H9 (cell line): Measurements from ENCODE around the gene STAT3. TPM values are rescaled to one million over a fixed set of nuclear protein-coding genes. Genes with fewer than 3 reads are reported as not detected.

Experiments used
- DNase-seq: peaks from one replicate; pipeline ENCODE4 v3.0.0-alpha.2; 2017
- H2AFZ ChIP-seq: one replicate; pipeline ENCODE4 v1.6.1; 2013; ENCODE audit warnings: mild to moderate bottlenecking, low read length, control low read depth, moderate library complexity
- H2AK5ac ChIP-seq: 2 replicates; pipeline ENCODE4 v1.6.1; 2013; ENCODE audit warnings: low read length, control low read depth, mixed read lengths; ENCODE audit not compliant: insufficient read length
- H2BK120ac ChIP-seq: one replicate; pipeline ENCODE4 v1.6.1; 2013; ENCODE audit warnings: low read depth, mild to moderate bottlenecking, low read length, control low read depth, inconsistent platforms; ENCODE audit not compliant: poor library complexity, severe bottlenecking
- H2BK12ac ChIP-seq: 2 replicates; pipeline ENCODE4 v1.6.1; 2013; ENCODE audit warnings: low read length, control low read depth, mixed read lengths, low read depth; ENCODE audit not compliant: insufficient read length
- H2BK15ac ChIP-seq: 2 replicates; pipeline ENCODE4 v1.6.1; 2013; ENCODE audit warnings: low read depth, low read length, control low read depth
- H2BK20ac ChIP-seq: one replicate; pipeline ENCODE4 v1.6.1; 2013; ENCODE audit warnings: low read depth, mild to moderate bottlenecking, low read length, control low read depth, inconsistent platforms; ENCODE audit not compliant: poor library complexity, severe bottlenecking
- H2BK5ac ChIP-seq: 2 replicates; pipeline ENCODE4 v1.6.1; 2013; ENCODE audit warnings: low read length, control low read depth, mixed read lengths; ENCODE audit not compliant: insufficient read length
- H3K14ac ChIP-seq: 2 replicates; pipeline ENCODE4 v1.6.1; 2013; ENCODE audit warnings: low read length, control low read depth; ENCODE audit not compliant: insufficient read depth
- H3K18ac ChIP-seq: 2 replicates; pipeline ENCODE4 v1.6.1; 2013; ENCODE audit warnings: low read depth, mild to moderate bottlenecking, mixed read lengths, low read length, control low read depth; ENCODE audit not compliant: insufficient read length
- H3K23ac ChIP-seq: 2 replicates; pipeline ENCODE4 v1.6.1; 2013; ENCODE audit warnings: low read length, control low read depth, mixed read lengths, low read depth; ENCODE audit not compliant: insufficient read length
- H3K23me2 ChIP-seq: 2 replicates; pipeline ENCODE4 v1.6.1; 2013; ENCODE audit warnings: low read depth, mild to moderate bottlenecking, mixed read lengths, low read length, control low read depth; ENCODE audit not compliant: insufficient read length, poor library complexity, severe bottlenecking
- H3K27ac ChIP-seq: 2 replicates; pipeline ENCODE4 v1.5.1; 2013; ENCODE audit warnings: low read length, control low read depth, mixed read lengths, low read depth; ENCODE audit not compliant: insufficient read length
- H3K27me3 ChIP-seq: 2 replicates; pipeline ENCODE4 v1.6.1; 2013; ENCODE audit warnings: low read length, control low read depth, inconsistent platforms; ENCODE audit not compliant: insufficient read depth
- H3K4ac ChIP-seq: 2 replicates; pipeline ENCODE4 v1.6.1; 2013; ENCODE audit warnings: low read depth, mild to moderate bottlenecking, control low read depth, inconsistent platforms, low read length, moderate library complexity
- H3K4me1 ChIP-seq: 2 replicates; pipeline ENCODE4 v1.6.1; 2013; ENCODE audit warnings: low read length, control low read depth, inconsistent platforms; ENCODE audit not compliant: insufficient read depth
- H3K4me2 ChIP-seq: 2 replicates; pipeline ENCODE4 v1.6.1; 2013; ENCODE audit warnings: low read length, control low read depth, mixed read lengths; ENCODE audit not compliant: insufficient read length, insufficient read depth
- H3K56ac ChIP-seq: 2 replicates; pipeline ENCODE4 v1.6.1; 2013; ENCODE audit warnings: low read depth, mild to moderate bottlenecking, mixed read lengths, low read length, control low read depth; ENCODE audit not compliant: insufficient read length
- H3K79me1 ChIP-seq: 2 replicates; pipeline ENCODE4 v1.6.1; 2013; ENCODE audit warnings: low read depth, mild to moderate bottlenecking, moderate library complexity, low read length, control low read depth, inconsistent platforms; ENCODE audit not compliant: insufficient read depth, poor library complexity, severe bottlenecking
- H3K79me2 ChIP-seq: 2 replicates; pipeline ENCODE4 v1.6.1; 2013; ENCODE audit warnings: low read length, control low read depth, inconsistent platforms; ENCODE audit not compliant: insufficient read depth
- H3K9ac ChIP-seq: 2 replicates; pipeline ENCODE4 v1.6.1; 2013; ENCODE audit warnings: low read length, control low read depth, mixed read lengths; ENCODE audit not compliant: insufficient read length; ENCODE audit errors: extremely low read depth
- H3K9me3 ChIP-seq: one replicate; pipeline ENCODE4 v1.6.1; 2013; ENCODE audit warnings: low read depth, low read length, inconsistent platforms; ENCODE audit not compliant: control insufficient read depth
- H3T11ph ChIP-seq: one replicate; pipeline ENCODE4 v1.6.1; 2013; ENCODE audit warnings: mild to moderate bottlenecking, low read length, control low read depth, inconsistent platforms
- H4K20me1 ChIP-seq: one replicate; pipeline ENCODE4 v1.6.1; 2013; ENCODE audit not compliant: control insufficient read depth, insufficient read length, insufficient read depth
- H4K5ac ChIP-seq: 2 replicates; pipeline ENCODE4 v1.6.1; 2013; ENCODE audit warnings: low read depth, mild to moderate bottlenecking, mixed read lengths, low read length, control low read depth; ENCODE audit not compliant: insufficient read length
- H4K8ac ChIP-seq: replicated peaks from 2 replicates; pipeline ENCODE4 v1.6.1; 2013; ENCODE audit warnings: low read length, control low read depth, mixed read lengths, low read depth; ENCODE audit not compliant: insufficient read length
- H4K91ac ChIP-seq: 2 replicates; pipeline ENCODE4 v1.6.1; 2013; ENCODE audit warnings: low read depth, mild to moderate bottlenecking, moderate library complexity, mixed read lengths, low read length, control low read depth; ENCODE audit not compliant: insufficient read length
- H3K27ac Mint-ChIP-seq, 3 experiments: 2 replicates in 2 of 3; 3 replicates in 1 of 3; pipeline ENCODE4 v1.8.0; 2020 to 2021; ENCODE audit warnings: mixed read lengths in 3 of 3, mild to moderate bottlenecking in 1 of 3, moderate library complexity in 1 of 3
- H3K27me3 Mint-ChIP-seq: 2 replicates; pipeline ENCODE4 v1.8.0; 2021; ENCODE audit warnings: low read depth, mild to moderate bottlenecking, moderate library complexity, mixed read lengths
- H3K36me3 Mint-ChIP-seq, 3 experiments: 2 replicates in 2 of 3; 3 replicates in 1 of 3; pipeline ENCODE4 v1.8.0; 2020 to 2021; ENCODE audit warnings: low read depth in 3 of 3, mixed read lengths in 3 of 3; ENCODE audit not compliant: insufficient read depth in 1 of 3
- H3K4me1 Mint-ChIP-seq, 2 experiments: 2 replicates each; pipeline ENCODE4 v1.8.0; 2020; ENCODE audit warnings: mixed read lengths in 2 of 2
- H3K4me3 Mint-ChIP-seq, 2 experiments: 2 replicates in 1 of 2; 3 replicates in 1 of 2; pipeline ENCODE4 v1.8.0; 2020 to 2021; ENCODE audit warnings: mild to moderate bottlenecking in 2 of 2, mixed read lengths in 2 of 2, moderate library complexity in 1 of 2
- H3K9me3 Mint-ChIP-seq, 2 experiments: 2 replicates in 1 of 2; 3 replicates in 1 of 2; pipeline ENCODE4 v1.8.0; 2020; ENCODE audit warnings: mild to moderate bottlenecking in 2 of 2, mixed read lengths in 2 of 2, moderate library complexity in 1 of 2
- WGBS: extraction: QIAGEN DNeasy Blood & Tissue Kit; methylation state at CpG from one replicate; pipeline ENCODE4 v1.1.7; 2013; ENCODE audit warnings: missing lambda C conversion rate, low lambda C conversion rate, mixed read lengths; ENCODE audit not compliant: insufficient read length; ENCODE audit errors: extremely low coverage; 5-methylcytosine and 5-hydroxymethylcytosine counted together
- total RNA-seq: library from RNA; stranded (reverse); gene quantifications from 2 replicates; pipeline ENCODE4 v1.2.1, GENCODE V29; 2021
- TF ChIP-seq, protein P1 (sequence below): fragments of 200-600 bp; sonication (generic); conservative IDR thresholded peaks from 3 replicates; pipeline ENCODE4 v1.8.0; 2021; ENCODE audit warnings: antibody characterized with exemption, mild to moderate bottlenecking

The STAT3 gene
- total RNA-seq, 1 experiment from 2014 or later = 83.2 TPM

DNA sequence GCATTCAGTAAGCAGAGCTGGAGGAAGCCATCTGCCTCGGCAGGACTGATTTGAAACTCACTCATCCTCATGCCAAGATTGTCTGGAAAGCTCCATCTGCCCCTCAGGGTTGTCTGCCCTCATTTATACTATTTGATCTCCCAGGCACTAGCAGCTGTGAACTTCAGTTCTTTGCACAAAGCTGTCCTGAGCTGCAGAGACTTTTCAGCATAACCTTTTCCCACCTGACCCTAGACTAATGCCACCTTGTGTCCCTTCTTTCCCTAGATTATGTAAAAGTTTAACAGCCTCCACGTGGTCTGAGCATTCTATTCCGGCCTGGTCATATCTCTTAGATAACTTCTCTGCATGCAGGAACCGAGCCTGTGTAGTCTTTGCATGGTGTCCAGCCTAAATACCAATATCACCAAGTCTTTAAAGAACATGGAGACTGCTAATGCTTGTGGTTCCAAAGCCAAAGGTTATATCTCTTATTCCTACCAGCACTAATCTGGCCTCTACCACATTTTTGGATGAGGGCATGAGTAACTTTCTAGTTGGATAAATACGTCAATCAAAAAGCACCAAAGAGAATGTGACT is 70.9 kb downstream of the STAT3 start:
- no peak overlapping the region for H4K91ac ChIP-seq
- no peak overlapping the region for H2BK5ac ChIP-seq
- Mint-ChIP-seq H3K36me3 (peaks cover 40 to 65% (median 55%) of the 10 kb centered on the region in 3 experiments), H3K4me3 (no peak overlapping the region), H3K4me1 (peaks cover 20 to 22% of the 10 kb centered on the region in 2 experiments), H3K27me3 (no peaks in the 10 kb centered on the region), H3K9me3 (no peaks in the 10 kb centered on the region), H3K27ac (peak overlapping the region in 1 of 3 experiments; percentile 4; a peak in 2 of 7 replicates)
- H3K9ac ChIP-seq = no peak overlapping the region
- H3K14ac ChIP-seq = no peak overlapping the region
- H3T11ph ChIP-seq = no peak overlapping the region
- H2BK120ac ChIP-seq = no peak overlapping the region
- no peaks in the 10 kb centered on the region for H3K79me2 ChIP-seq
- no peak overlapping the region for H2BK12ac ChIP-seq
- H3K56ac ChIP-seq = no peak overlapping the region
- no peaks in the 10 kb centered on the region for H3K27me3 ChIP-seq
- H3K27ac ChIP-seq = no peak overlapping the region
- no peak overlapping the region for H2BK20ac ChIP-seq
- WGBS = no CpG with 5 or more reads among the region's 5 CpGs
- no peaks in the 10 kb centered on the region for H3K9me3 ChIP-seq
- H3K79me1 ChIP-seq = no peaks in the 10 kb centered on the region
- TF ChIP-seq, protein P1, sequence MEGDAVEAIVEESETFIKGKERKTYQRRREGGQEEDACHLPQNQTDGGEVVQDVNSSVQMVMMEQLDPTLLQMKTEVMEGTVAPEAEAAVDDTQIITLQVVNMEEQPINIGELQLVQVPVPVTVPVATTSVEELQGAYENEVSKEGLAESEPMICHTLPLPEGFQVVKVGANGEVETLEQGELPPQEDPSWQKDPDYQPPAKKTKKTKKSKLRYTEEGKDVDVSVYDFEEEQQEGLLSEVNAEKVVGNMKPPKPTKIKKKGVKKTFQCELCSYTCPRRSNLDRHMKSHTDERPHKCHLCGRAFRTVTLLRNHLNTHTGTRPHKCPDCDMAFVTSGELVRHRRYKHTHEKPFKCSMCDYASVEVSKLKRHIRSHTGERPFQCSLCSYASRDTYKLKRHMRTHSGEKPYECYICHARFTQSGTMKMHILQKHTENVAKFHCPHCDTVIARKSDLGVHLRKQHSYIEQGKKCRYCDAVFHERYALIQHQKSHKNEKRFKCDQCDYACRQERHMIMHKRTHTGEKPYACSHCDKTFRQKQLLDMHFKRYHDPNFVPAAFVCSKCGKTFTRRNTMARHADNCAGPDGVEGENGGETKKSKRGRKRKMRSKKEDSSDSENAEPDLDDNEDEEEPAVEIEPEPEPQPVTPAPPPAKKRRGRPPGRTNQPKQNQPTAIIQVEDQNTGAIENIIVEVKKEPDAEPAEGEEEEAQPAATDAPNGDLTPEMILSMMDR = no peak
- H2AFZ ChIP-seq = no peak overlapping the region
- no peaks in the 10 kb centered on the region for H3K4me1 ChIP-seq
- H3K18ac ChIP-seq = no peak overlapping the region
- no peak overlapping the region for H3K23ac ChIP-seq
- H4K20me1 ChIP-seq = no peaks in the 10 kb centered on the region
- H3K23me2 ChIP-seq = no peaks in the 10 kb centered on the region
- no peak overlapping the region for H3K4me2 ChIP-seq
- no peak overlapping the region for H2AK5ac ChIP-seq
- H4K8ac ChIP-seq = no peak overlapping the region
- H2BK15ac ChIP-seq = no peak overlapping the region
- no peak for DNase-seq
- H3K4ac ChIP-seq = no peak overlapping the region
- no peak overlapping the region for H4K5ac ChIP-seq
